Kasumi-1 (cell line): ENCODE measurements around the gene HSPA12A.

ENCODE experiments used
- DNase-seq, 2 experiments: peaks; one replicate each; lab custom pipeline; 2025; lab: John Stamatoyannopoulos, UW

Gene HSPA12A

DNA sequence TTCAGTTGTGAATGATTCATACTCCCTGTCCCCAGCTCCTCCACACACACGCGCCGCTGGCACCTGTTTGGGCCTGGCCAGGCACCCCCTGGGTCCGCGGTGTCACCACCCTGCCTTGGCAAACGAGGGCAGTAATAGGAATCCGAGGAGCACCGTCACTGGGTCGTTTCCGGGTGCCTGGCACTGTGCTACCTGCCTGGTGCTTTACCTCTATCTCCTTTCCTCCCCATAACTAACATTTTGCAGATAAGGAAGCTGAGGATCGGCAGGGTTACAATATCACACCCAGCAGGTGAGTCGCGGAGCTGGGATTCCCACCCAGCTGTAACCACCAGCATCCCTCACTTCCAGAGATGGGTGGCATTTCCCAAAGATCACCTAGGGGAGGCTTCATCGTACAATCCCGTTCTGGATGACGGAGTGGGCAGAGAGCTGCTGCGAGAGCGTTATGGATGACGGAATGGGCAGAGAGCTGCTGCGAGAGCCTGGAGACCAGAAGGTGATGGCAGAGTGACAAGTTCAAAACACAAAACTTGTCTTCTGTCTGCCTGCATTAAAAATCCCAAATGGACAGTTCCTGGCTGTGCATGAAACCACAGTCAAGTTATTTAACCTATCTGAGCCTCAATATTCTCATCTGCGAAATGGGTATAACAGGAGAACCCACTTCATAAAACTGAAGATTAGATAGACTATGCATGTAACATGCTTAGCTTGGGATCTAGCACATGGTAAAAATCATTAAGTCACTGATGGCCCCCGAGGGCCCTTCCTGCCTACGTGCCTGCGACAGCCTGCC, 1.1 kb upstream of the HSPA12A start:
- DNase-seq, result no peak

GRCh38 chr10:116741391-116742351, 695 bp downstream of the HSPA12A start:
- DNase-seq, result no peak

GRCh38 chr10:116740971-116741370, 1.4 kb downstream of the HSPA12A start:
- no peak for DNase-seq

DNA sequence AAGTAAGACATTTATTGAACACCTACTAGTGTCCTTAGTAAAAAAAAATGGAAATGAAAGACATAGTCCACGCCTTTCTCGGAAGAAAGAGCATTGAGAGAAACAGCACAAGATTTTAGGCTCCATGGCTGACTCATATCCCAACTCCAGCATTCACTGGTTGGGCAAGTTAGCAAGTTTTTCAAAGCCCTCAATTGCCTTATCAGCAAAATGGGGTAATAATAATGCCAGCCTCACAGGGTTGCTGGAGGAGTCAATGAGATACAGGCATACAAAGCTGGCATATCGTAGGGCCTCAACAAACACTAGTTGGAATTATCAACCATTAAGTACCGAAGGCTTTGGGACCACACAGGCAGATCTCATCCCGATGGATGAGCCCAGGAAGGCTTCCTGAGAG, 4.0 kb downstream of the HSPA12A start:
- DNase-seq, result no peak

GRCh38 chr10:116737627-116738327, 4.6 kb downstream of the HSPA12A start:
- no peak for DNase-seq

DNA sequence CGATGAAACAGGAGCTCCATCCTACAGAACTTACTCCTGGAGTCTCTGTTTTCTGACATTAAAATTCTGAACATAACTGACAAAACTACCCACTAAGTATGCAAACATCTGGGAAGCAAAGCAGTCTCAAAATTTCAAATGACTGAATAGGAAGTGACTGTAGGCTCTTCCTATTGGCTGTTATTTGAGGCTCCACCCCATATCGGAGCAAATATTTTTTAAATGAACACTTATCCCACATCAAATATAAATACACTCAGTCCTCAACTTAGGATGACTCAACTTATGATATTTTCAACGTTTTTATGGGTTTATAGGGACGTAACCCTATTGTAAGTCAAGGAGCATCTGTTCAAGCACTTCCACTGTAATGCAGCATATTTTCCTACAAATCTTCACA, 8.8 kb downstream of the HSPA12A start:
- DNase-seq, result no peak

GRCh38 chr10:116732573-116732972, 9.8 kb downstream of the HSPA12A start:
- DNase-seq, result no peak

DNA sequence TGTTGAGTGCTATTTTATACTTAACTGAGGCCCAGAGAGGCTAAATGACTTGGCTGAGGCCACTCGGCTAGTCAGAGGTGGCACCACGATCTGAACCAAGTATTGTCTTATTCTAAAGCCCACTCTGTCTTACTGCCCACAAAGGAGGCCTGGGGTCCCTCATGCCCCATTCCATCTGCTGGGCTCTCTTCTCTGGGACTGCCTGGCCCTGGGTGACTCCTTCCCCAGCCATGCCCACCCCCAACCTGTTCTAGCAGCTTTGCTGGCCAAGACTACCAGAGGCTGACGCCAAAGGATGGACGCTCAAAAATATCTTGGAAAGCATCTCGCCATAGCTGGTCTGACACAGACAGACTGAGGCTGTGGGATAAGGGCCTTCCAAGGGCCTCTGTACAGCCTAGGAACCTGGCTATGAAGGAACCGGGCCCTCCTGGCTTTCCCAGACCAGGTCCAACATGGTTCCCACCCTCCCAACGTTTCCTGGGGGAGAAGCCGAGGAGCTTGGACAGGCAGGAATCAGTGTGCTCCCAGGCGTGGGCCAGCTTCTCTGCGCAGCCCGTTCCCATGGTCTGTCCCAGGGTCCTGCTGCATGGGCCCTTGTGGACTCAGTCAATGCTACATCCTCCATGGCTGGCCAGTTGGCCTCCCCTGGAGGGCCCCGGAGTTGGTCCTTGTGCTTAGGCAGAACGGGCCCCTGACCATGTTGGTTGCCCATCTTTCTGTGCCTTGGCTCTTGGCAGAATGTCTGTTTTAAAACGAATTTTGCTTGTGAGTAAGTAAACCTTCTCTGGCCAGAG, 11.7 kb downstream of the HSPA12A start:
- DNase-seq, result no peak

DNA sequence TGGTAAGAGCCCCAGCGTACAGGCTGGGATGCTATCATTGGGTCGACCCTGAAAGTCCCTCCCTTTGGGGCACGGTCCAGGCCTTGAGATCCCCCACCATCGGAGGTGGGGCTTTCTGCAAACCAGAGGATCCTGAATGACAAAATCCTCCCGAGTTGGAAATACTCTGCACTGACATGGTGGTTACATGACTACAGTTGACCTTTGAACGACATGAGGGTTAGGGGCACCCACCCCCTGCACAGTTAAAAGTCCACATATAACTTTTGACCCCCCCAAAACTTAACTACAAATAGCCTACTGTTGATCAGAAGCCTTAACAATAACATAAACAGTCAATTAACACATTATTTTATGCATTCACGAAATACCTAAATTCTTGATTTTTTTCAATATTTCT, 13.1 kb downstream of the HSPA12A start:
- no peak for DNase-seq

GRCh38 chr10:116728526-116729096, 13.8 kb downstream of the HSPA12A start:
- no peak for DNase-seq

DNA sequence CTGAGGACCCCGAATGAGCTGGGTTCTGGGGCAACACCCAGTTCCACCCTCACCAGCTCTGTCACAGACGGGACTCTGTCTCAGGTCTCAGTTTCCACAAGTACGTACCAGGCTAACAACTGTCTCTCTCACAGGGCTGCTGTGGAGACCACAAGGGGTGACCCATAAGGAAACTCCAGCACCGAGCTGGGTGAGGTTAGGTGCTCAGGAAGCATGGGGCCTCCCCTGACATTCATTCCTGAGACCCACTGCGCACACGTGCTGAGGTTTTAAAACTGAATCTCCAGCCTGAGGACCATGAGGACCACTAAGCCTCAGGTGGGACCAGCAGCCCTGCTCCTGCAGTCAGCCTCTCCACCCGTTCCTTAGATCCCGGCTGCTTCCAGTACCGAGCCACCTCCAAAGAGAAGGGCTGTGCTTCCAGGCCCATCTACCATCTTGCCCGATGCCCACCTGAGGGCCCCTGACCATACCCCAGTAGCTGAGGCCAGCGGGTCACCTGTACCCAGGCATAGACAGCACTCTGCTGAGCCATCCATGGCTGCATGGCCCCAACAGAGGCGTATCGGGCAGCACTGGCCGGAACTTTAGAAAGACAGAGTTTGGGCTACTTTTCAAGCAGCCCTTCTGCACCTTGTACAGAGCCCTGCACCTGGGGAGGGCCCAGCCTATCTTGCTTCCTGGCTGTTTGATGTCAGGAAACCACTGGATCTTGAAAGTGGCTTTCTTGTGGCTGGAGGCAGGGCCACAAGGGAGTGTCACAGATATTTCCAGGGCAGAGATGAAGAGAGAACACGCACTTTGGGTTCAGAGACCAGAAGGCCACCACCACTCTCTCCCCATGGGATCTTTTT, 18.7 kb downstream of the HSPA12A start:
- no peak for DNase-seq

DNA sequence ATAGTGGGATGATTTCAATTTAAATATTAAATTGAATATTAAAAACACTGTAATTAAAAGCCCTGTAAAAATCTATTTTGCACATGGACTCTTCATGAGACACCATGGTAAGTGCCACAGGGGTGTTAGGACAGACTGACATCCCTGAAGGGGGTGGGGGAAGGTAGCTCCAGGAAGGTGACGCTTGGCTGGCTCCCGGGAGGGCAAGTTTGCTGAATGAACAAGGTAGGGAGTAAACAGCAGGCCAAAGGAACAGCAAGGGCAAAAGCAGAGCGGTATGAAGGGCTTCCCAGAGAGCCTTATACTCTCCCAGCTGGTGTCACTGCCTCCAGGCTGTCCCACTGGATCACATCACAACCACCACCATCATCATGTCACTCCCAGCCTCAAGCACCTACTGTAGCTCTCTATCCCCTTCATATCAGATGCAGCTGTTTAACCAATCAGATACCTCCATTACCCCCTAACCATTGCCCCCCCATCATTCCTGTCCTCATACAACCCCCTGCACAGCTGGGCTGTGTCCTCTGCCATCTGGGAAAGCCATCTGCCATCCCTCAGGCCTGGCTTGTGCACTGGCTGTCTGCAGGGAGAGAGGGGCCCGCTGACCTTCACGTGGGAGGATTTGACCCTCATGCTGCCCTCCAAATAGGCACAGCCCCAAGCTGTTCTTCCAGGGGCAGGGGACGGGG, 19.5 kb downstream of the HSPA12A start:
- DNase-seq, result no peak

DNA sequence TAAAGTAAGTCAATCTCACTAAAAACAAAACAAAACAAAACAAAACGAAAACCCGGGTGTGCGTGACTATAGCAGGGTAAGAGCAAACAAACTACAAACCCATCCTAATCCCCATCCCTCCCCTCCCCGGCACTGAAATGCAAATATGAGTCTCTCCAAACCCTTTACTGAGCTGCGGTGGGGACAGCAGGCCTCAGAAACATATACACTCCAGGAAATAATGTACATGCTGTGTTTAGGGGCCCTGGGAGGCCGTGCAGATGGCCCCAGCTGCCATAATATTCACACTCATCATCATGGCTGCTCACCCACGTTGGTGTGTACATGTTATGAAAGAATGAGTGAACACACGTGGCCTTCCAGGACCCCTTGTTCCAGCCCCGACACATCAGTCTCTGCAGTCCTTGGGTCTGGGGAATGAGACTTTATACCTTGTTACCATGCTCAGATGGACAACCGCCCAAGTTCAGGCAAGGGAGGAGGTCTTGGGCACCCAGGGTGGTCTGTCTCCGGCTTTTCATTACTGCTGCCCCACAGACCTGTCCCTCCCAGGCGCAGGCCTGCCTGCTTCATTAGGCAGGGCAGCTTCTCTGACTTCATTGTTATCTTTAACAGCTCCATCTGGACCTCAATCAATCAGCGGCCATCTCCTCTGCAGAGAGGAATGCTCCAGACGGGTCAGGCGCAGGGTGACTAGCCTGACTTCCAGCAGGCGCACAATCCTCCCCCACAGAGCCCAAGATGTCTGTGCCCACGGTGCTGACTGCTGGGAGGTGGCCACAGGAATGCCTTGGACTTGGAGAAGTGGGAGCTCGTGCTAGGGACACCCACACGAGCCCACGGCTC, 20.6 kb downstream of the HSPA12A start:
- DNase-seq, result no peak

GRCh38 chr10:116720668-116721546, 21.5 kb downstream of the HSPA12A start:
- no peak for DNase-seq

GRCh38 chr10:116720241-116720643, 22.1 kb downstream of the HSPA12A start:
- no peak for DNase-seq

GRCh38 chr10:116719804-116720203, 22.6 kb downstream of the HSPA12A start:
- DNase-seq, result no peak

GRCh38 chr10:116718058-116718457, 24.3 kb downstream of the HSPA12A start:
- no peak for DNase-seq

GRCh38 chr10:116716381-116716780, 26.0 kb downstream of the HSPA12A start:
- no peak for DNase-seq
